HK-2 (cell line): ENCODE results near the gene ARF3.
A peak's percentile ranks its signal among the peaks of the same experiment; 100 is the strongest.
"Not testable (repeated sequence)": the region's sequence is repeated elsewhere in the genome, so short reads cannot be mapped to it uniquely, and the experiment has no call there.

Experiments used
- DNase-seq: peaks from one replicate; pipeline ENCODE4 v3.0.0-alpha.2; 2018; ENCODE audit not compliant: unreplicated experiment

The ARF3 gene

GRCh38 chr12:48929551-48929950 is 27.7 kb downstream of the ARF3 start:
- no peak for DNase-seq

GRCh38 chr12:48927261-48927660 is 30.0 kb downstream of the ARF3 start:
- DNase-seq = no peak

- no peak for DNase-seq
Measured at GRCh38 chr12:48925304-48926011, 31.8 kb downstream of the ARF3 start, which contains the start of gene FKBP11. TSS of gene FKBP11 (minus strand) at chr12:48925492. CDS start at chr12:48925428, 64 bp downstream.

GRCh38 chr12:48924617-48925303 is 32.5 kb downstream of the ARF3 start:
- no peak for DNase-seq

GRCh38 chr12:48923117-48923516 is 34.2 kb downstream of the ARF3 start:
- no peak for DNase-seq

- no peak for DNase-seq
Measured at GRCh38 chr12:48917857-48918537, 39.3 kb downstream of the ARF3 start.

- no peak for DNase-seq
Measured at GRCh38 chr12:48910196-48910595, 47.1 kb downstream of the ARF3 start.

GRCh38 chr12:48909698-48910097 is 47.6 kb downstream of the ARF3 start:
- DNase-seq = not testable (repeated sequence)

GRCh38 chr12:48907245-48907644 is 50.0 kb downstream of the ARF3 start:
- no peak for DNase-seq

GRCh38 chr12:48903982-48904411 is 53.3 kb downstream of the ARF3 start:
- peak; percentile 71 for DNase-seq

GRCh38 chr12:48903363-48903981 is 53.8 kb downstream of the ARF3 start:
- no peak for DNase-seq

- DNase-seq = no peak
Measured at GRCh38 chr12:48901278-48901677, 56.0 kb downstream of the ARF3 start.

GRCh38 chr12:48899651-48900050 is 57.6 kb downstream of the ARF3 start:
- DNase-seq = no peak

- DNase-seq = no peak
Measured at GRCh38 chr12:48894271-48894670, 63.0 kb downstream of the ARF3 start.

GRCh38 chr12:48890657-48891418 is 66.4 kb downstream of the ARF3 start:
- DNase-seq = peak; percentile 76

GRCh38 chr12:48889679-48890078 is 67.6 kb downstream of the ARF3 start:
- DNase-seq = no peak
